HuH-7.5 (cell line): ENCODE results near the gene AXIN2.

Experiments
- DNase-seq: peaks from one replicate; pipeline ENCODE4 v3.0.0; 2011; ENCODE audit warnings: low spot score

AXIN2 gene

DNA sequence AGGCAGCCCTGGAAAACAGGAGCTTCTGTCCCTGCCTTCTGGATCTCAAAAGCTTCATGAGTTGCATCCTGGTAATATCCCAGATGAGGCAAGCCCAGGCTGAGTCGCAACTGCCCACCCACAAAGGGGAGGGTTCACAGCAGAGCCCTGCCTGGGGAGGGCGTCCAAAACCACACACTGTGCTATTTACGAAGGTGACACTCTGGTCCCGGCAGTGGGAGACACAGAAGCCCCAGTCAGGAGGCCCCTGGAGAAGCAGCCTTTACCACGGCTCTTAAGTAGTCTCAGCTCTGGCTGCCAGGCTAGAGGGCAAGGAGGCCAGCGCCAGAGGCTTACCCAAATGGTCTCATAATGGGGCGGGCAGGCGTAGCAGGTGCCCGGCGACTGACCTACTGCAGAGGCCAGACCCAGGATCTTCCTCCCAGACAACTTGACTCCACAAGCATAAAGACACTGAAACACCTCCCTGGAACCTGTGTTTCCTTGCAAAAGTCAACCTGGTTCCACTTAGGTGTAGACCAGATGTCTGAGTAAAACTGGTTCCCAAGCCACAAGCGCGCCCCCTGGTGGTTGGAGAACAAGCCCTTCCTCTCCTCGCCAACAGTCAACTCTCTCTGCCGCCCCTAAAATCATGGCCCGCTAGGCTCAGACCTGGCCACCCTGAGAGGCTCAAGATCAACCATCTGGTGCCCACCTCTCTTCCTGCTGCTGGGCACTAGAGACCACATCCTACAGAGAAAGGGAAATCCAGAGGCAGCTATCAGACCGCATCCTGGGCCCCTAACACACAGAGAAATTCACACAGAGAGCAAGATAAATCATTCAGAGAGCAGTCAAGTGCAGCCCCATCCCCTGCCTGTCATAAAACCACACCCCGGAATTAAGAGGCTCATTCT is 5.2 kb downstream of the AXIN2 start:
- peak; percentile 80 for DNase-seq

DNA sequence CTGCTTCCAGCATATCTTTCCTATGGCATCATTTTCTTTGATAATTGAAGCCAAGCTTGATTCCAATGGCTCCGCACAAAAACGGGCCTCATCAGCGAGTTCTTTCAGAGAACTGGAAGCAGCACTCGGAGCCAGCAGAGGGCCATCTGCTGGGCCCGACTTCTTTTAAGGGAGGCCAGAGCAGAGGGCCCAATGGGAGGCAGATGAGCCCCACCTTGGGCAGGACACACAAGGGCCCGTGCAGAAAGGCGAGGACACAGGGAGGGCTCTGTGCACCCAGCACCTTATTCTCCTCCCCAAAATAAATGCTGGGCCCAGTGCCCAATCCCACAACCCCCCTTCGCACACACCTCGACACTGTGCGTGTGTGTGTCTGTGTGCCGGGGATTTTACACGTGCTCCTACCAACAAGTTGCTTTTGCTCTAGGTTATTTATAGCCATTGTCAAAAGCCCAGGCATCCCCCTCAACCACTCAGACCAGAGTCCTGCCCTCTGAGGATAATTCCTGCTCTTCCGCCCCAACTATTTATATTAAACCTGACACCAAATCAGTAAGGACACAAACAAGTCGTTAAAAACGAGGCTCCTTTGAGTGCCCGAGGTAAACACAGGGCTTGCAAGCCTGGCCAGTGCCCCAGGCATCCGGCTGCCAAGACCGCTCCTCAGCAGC is 6.8 kb downstream of the AXIN2 start:
- DNase-seq: no peak

DNA sequence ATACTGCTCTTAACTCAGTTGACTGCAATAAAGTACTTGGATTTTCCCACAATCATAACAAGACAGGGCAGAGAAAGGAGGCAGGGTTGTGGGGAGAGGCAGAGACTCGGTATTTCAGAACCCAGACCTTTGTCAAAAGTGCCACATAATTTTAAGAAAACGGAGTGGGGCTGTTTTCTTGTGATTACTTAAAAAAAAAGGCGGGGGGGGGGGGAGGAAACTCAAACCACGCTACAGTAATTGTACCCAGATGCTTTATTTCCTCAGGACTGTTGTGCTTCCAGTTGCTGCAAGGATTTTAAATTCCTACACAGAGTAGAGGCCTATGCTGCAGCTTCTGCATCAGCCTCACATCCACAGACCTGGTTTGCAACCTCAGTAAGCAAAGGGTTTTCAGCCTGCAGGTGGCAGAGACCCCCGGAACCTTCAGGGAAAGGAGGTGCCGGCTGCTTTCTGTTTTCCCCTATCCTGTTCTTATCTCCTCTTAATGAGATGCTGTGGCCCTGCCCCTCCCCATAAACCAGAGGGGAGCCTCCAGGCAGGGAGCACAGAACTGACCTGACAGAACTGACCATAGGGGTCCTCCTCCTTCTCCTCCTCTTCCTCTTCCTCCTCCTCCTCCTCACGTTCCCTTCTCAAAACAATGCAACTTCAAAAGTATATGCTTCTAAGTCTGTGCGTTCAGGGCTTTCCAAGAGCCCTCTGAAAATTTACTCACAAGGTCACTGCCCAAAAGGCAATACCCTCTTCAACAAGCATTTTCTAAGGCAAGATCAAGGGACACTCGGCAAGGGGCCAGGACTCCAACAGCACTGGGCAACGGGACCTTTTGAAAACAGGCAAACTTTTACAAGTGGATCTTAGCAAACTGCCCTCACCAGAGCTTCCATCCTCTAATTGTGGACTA is 7.5 kb downstream of the AXIN2 start:
- no peak for DNase-seq

DNA sequence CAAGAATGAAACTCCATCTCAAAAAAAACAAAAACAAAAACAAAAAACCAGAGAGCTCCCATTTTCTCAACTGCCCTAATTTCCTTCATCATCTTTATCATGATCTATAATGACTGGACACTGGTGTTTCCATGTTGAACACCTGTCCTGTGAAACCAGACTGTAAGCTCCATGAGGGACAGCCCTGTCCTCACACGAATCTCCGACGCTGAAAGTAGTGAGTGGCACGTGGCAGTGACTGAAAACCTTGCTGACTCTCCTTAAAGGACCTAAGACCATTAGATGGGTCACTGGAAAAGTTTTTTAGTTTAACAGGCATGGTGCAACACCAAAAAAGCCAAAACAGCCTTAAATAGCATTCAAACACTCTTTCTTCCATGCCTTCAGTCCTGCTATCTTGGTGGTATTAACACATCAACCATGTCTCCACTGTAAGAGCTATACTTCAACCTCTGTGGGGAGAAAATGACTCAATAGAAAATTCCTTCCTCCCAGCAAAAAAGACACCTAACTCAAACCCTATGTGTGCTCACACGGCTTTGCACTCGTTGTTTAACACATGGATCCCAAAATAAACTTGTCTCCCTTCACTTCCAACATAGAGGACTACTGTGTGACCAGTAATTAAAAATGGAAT is 8.3 kb downstream of the AXIN2 start:
- no peak for DNase-seq

- no peak for DNase-seq
Observed at GRCh38 chr17:65552214-65552613, 9.2 kb downstream of the AXIN2 start.

- no peak for DNase-seq
Observed at GRCh38 chr17:65551267-65552040, 10.0 kb downstream of the AXIN2 start.

GRCh38 chr17:65550758-65551157 is 10.7 kb downstream of the AXIN2 start:
- no peak for DNase-seq

GRCh38 chr17:65550075-65550662 is 11.3 kb downstream of the AXIN2 start:
- no peak for DNase-seq

DNA sequence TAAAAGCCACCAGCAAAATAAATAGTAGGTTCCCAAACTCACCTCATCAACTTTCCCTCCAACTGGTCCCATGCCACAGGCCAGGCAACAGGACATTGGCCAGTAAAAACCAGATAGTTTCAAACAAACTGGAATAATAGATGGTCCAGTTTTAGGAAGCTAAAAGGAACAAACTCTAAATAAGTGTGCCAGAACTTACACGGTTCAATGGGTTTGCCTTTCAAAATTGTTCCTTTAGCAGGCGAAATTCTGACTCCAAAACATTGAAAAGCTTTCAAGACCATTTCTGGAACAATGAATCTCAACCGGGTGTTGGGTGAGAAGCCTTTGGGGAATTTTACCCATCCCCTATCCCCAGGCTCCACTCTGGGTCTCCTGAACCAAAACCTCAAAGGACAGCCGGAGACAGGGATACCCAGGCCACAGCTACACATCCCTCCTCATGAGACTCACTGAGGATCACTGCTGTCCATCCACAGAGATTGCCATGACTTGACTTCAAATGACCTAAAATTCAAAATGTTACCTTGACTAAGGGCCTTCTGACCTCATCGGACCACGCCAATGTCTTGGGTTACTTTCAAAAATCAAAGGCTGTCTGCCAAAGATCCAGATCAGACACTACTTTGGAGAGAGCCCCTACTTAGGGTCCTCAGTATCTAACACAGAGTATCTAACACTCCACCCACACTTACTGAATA is 13.0 kb downstream of the AXIN2 start:
- no peak for DNase-seq

- no peak for DNase-seq
Observed at GRCh38 chr17:65547253-65547670, 14.2 kb downstream of the AXIN2 start.

GRCh38 chr17:65546579-65546978 is 14.9 kb downstream of the AXIN2 start:
- no peak for DNase-seq

DNA sequence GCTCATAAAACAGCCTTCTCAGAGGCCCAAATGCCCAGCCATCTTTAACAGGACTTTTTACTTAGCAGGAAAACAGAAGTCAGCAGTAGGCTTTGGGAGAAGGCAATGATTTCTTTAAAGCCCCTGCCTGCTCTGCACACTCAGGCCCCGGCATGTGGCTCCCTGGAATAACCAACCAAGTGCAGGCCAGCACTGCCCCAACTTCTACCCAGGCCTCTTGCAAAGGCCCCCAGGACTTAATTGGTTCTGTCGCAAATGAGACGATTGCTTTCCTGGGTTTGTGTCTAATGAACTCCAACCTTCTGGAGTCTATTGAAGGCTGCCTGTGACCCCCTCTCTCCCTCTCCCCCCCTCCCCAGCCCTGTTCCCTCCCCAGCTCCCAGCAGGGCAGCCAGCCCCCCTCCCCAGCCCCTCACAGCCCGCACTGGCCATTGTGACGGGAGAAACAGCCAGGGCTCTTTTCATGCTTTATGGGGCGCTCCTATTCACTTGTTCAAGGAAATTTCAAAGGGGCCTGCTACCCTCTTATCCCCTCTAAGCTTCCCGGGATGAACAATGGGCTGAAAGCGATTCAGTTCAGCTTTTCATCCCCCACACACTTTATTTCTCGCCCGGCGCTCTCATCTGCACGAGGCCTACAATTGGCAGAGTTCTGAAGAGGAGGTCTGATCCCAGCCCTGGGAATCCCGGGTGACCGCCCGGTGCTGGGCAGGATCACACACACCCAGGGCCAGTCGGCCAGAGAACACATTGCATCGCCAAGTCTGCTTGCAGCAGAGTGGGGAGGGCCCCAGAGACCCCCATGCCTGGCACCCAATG is 15.5 kb downstream of the AXIN2 start:
- no peak for DNase-seq

DNA sequence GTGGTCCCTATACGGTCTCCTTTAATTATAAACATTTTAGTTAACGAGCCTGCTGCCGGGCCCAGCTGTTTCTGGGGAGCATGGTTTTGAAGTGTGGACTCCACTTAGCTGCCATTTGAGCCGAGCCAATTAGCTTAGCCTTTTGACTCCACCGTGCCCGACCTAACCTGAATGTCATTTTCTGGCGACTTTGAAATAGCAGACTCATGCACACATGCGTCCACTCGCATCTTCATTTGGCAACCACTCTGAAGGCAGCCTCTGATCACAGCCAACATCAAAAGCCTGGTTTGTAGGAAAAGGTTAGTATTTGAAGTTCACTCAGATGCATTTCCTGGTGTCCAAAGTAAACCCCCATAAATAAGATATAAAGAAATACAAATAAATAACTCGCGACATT is 16.8 kb downstream of the AXIN2 start:
- no peak for DNase-seq

- DNase-seq: no peak
Observed at GRCh38 chr17:65542610-65543009, 18.8 kb downstream of the AXIN2 start.

DNA sequence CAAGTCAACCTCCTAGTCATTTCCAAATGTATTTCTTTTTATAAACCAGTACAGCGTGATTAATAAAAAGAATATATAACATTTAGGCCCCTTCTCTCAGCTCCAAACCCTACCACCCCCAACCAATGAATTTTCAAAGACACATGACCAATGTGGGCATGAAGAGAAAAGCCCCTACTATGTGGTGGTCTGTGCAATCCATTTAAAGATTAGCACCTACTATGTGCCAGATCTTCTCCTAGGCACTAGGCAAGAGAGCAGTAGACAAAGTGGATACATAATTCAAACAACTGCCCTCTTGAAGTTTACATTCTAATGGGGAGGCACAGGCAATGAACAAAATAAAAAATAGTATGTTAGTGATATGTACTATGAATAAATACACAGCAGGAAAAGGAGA is 19.4 kb downstream of the AXIN2 start:
- no peak for DNase-seq

DNA sequence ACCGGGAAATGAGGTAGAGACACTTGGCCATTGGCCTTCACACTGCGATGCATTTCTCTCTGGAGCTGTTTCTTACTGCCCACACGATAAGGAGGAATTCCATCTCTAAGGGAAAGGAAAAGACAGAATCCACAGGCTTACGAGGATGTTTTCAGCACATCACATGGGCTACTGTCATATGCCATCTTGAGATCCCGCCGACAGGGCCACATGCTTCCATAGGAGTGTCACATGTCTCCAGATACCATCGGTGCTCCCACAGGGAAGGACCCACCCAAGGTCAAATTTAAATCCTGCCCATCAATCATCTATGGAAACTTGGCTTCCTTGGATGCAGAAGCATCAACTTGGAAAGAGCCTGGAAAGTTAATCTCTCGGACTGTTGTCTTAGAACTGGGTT is 20.0 kb downstream of the AXIN2 start:
- no peak for DNase-seq

DNA sequence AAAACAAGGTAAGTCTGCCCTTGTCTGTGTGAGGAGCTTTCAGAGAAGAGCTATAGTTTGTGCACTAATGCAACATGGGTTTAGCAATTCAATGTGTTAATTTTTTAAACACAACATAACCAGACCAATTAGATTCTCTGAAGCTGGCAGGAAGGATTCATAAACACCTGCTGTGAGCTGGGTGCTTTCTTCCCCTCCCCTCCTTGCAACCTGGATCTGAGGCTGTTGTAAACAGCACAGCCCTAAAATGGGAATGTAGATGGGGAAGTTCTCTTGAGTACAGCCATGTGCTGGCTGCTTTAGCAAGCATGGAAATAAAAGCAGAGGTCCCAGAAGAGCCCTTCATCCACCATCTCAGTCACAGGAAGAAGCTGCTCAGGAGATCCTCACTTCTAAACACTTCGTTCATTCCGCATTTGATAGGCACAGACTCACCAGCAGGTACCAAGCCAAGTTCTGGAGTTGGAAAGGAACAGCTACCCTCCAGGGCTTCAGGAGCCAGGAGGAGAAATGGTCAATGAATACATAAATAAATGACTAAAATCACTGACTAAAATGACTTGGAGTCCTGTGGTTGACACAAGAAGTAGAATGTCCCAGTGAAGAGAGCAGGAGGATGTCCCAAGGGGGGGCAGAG is 21.7 kb downstream of the AXIN2 start:
- no peak for DNase-seq

- no peak for DNase-seq
Observed at GRCh38 chr17:65538675-65539529, 22.5 kb downstream of the AXIN2 start.
